Keratinocyte (primary cell): Measurements from ENCODE around the gene AQP9.

Experiments
- CTCF ChIP-seq, 3 experiments: IDR thresholded peaks in 1 of 3; conservative IDR thresholded peaks in 1 of 3; optimal IDR thresholded peaks in 1 of 3; 2 replicates in 2 of 3; 3 replicates in 1 of 3; pipeline versions ENCODE3 to v1.5.1; 2011; ENCODE audit warnings: low read length in 3 of 3, mild to moderate bottlenecking in 3 of 3, moderate library complexity in 2 of 3, control low read depth in 1 of 3, inconsistent platforms in 1 of 3; ENCODE audit not compliant: insufficient read depth in 2 of 3; ENCODE audit errors: extremely low read depth in 1 of 3
- EZH2 ChIP-seq: IDR thresholded peaks from one replicate; pipeline ENCODE4 v1.6.1; 2012; ENCODE audit warnings: inconsistent platforms, mild to moderate bottlenecking, low read length, moderate library complexity

- TF ChIP-seq CTCF (optimal IDR thresholded peaks at IDR 0.05 in 1 of 3, IDR thresholded peaks at IDR 0.05 in 1 of 3, conservative IDR thresholded peaks at IDR 0.05 in 1 of 3; ENCODE audit: extremely low read depth in 1 of 3, insufficient read depth in 2 of 3, low read length in 3 of 3) (no peak), EZH2 (no peak)
These were observed 19.2 kb upstream of the AQP9 start for GRCh38 chr15:58119016-58119415.
